ENCODE results near the gene AGPAT1.

DNA sequence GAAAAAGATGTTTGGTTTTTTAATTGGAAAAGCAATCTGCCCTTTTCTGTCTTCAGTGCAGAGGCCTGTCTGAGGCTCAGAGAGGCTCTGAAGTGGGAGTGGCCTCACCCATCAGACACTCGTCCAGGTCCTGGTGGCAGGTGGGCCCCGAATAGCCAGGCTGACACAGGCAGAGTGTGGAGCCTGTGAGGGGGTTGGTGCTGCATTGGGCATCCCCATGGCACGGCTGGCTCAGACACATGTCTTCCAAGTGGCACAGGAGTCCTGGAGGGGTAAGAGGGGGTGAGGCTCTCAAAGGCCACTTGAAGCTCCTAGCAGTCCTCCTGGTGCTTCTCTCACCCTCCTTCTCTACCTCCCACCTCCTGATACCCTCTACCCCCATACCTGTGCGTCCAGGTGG, 44.1 kb upstream of the AGPAT1 start:
- TF ChIP-seq, protein P1, sequence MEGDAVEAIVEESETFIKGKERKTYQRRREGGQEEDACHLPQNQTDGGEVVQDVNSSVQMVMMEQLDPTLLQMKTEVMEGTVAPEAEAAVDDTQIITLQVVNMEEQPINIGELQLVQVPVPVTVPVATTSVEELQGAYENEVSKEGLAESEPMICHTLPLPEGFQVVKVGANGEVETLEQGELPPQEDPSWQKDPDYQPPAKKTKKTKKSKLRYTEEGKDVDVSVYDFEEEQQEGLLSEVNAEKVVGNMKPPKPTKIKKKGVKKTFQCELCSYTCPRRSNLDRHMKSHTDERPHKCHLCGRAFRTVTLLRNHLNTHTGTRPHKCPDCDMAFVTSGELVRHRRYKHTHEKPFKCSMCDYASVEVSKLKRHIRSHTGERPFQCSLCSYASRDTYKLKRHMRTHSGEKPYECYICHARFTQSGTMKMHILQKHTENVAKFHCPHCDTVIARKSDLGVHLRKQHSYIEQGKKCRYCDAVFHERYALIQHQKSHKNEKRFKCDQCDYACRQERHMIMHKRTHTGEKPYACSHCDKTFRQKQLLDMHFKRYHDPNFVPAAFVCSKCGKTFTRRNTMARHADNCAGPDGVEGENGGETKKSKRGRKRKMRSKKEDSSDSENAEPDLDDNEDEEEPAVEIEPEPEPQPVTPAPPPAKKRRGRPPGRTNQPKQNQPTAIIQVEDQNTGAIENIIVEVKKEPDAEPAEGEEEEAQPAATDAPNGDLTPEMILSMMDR (conservative IDR thresholded peaks at IDR 0.05; ENCODE audit: low read length) = no peak
- no peak for TF ChIP-seq EZH2phosphoT487 (IDR thresholded peaks at IDR 0.05; ENCODE audit: borderline replicate concordance, low read depth, low read length)
